Measurements from ENCODE around the gene NF2.

Gene NF2

GRCh38 chr22:29702931-29703501 is 99.6 kb downstream of the NF2 start:
- no peak for DNase-seq (ENCODE audit: low read depth)

- DNase-seq (ENCODE audit: low read depth), result no peak
Measured at GRCh38 chr22:29703569-29704195, 100.2 kb downstream of the NF2 start.

- no peak for DNase-seq (ENCODE audit: low read depth)
Measured at GRCh38 chr22:29704528-29705285, 101.3 kb downstream of the NF2 start.

- no peak for DNase-seq (ENCODE audit: low read depth)
Measured at GRCh38 chr22:29705651-29706050, 102.2 kb downstream of the NF2 start.

- DNase-seq (ENCODE audit: low read depth), result no peak
Measured at GRCh38 chr22:29706486-29706885, 103.1 kb downstream of the NF2 start.

- DNase-seq (ENCODE audit: low read depth), result no peak
Measured at GRCh38 chr22:29707010-29707409, 103.6 kb downstream of the NF2 start.

GRCh38 chr22:29707471-29707870 is 104.0 kb downstream of the NF2 start:
- no peak for DNase-seq (ENCODE audit: low read depth)

- DNase-seq (ENCODE audit: low read depth), result no peak
Measured at GRCh38 chr22:29710193-29710592, 106.8 kb downstream of the NF2 start.

GRCh38 chr22:29710922-29711593 is 107.6 kb downstream of the NF2 start:
- no peak for DNase-seq (ENCODE audit: low read depth)

GRCh38 chr22:29712119-29712518 is 108.7 kb downstream of the NF2 start:
- no peak for DNase-seq (ENCODE audit: low read depth)

- DNase-seq (ENCODE audit: low read depth), result no peak
Measured at GRCh38 chr22:29713156-29713727, 109.8 kb downstream of the NF2 start.

- no peak for DNase-seq (ENCODE audit: low read depth)
Measured at GRCh38 chr22:29715240-29715639, 111.8 kb downstream of the NF2 start.

GRCh38 chr22:29715705-29716104 is 112.3 kb downstream of the NF2 start:
- DNase-seq (ENCODE audit: low read depth), result no peak

- DNase-seq (ENCODE audit: low read depth), result no peak
Measured at GRCh38 chr22:29716814-29717545, 113.5 kb downstream of the NF2 start.

- no peak for DNase-seq (ENCODE audit: low read depth)
Measured at GRCh38 chr22:29717789-29718188, 114.4 kb downstream of the NF2 start.

GRCh38 chr22:29718949-29719898 is 115.8 kb downstream of the NF2 start:
- no peak for DNase-seq (ENCODE audit: low read depth)

GRCh38 chr22:29719899-29720645 is 116.6 kb downstream of the NF2 start, which contains the start of gene CABP7:
CABP7 (plus strand) TSS chr22:29720003; CDS start chr22:29720425, 422 bp downstream.
- DNase-seq (ENCODE audit: low read depth), result no peak

GRCh38 chr22:29720811-29721323 is 117.4 kb downstream of the NF2 start:
- no peak for DNase-seq (ENCODE audit: low read depth)

GRCh38 chr22:29722151-29722550 is 118.7 kb downstream of the NF2 start:
- no peak for DNase-seq (ENCODE audit: low read depth)

GRCh38 chr22:29722587-29722986 is 119.2 kb downstream of the NF2 start:
- no peak for DNase-seq (ENCODE audit: low read depth)

All from activated gamma-delta T cell treated with anti-CD3 and anti-CD28 coated beads, Interleukin-2, amount 50 U/mL, for 16 hours (primary cell).